Measurements from ENCODE around the gene CEP350. TPM values are rescaled to one million over a fixed set of nuclear protein-coding genes. Genes with fewer than 3 reads are reported as not detected.
"Not testable (repeated sequence)": the region's sequence is repeated elsewhere in the genome, so short reads cannot be mapped to it uniquely, and the experiment has no call there.

CEP350 gene
- total and polyA plus RNA-seq, 2 donors: 8.3 to 53.3 TPM

GRCh38 chr1:180000575-180000974, 46.0 kb downstream of the CEP350 start:
- no peaks in the 10 kb centered on the region for H3K4me1 ChIP-seq (ENCODE audit: control insufficient read depth in 2 of 2, insufficient read depth in 2 of 2, low read length in 2 of 2)
- no peak overlapping the region for H3K27ac ChIP-seq (ENCODE audit: low read depth in 1 of 2, low read length in 1 of 2)
- no peaks in the 10 kb centered on the region for H3K27me3 ChIP-seq (ENCODE audit: control insufficient read depth in 2 of 2, insufficient read depth in 1 of 2, low read length in 1 of 2)
- no peak for DNase-seq (ENCODE audit: low read depth in 6 of 9, low spot score in 9 of 9)
- no peak overlapping the region for H3K4me3 ChIP-seq (ENCODE audit: low read length in 2 of 2)
- WGBS: 96% methylated on average over 2 of the region's 2 CpGs
- peaks cover 0 to 30% of the 10 kb centered on the region in 2 donors for H3K36me3 ChIP-seq (ENCODE audit: control insufficient read depth in 2 of 2, insufficient read depth in 2 of 2, low read length in 1 of 2)
- H3K9me3 ChIP-seq (ENCODE audit: control insufficient read depth in 2 of 2, insufficient read depth in 1 of 2, low read length in 1 of 2): no peaks in the 10 kb centered on the region

- peaks cover 5 to 29% of the 10 kb centered on the region in 2 donors for H3K36me3 ChIP-seq (ENCODE audit: control insufficient read depth in 2 of 2, insufficient read depth in 2 of 2, low read length in 1 of 2)
- H3K4me3 ChIP-seq (ENCODE audit: low read length in 2 of 2): no peak overlapping the region
- no peaks in the 10 kb centered on the region for H3K4me1 ChIP-seq (ENCODE audit: control insufficient read depth in 2 of 2, insufficient read depth in 2 of 2, low read length in 2 of 2)
- DNase-seq (ENCODE audit: low read depth in 6 of 9, low spot score in 9 of 9): no peak
- no peaks in the 10 kb centered on the region for H3K27me3 ChIP-seq (ENCODE audit: control insufficient read depth in 2 of 2, insufficient read depth in 1 of 2, low read length in 1 of 2)
- no peak overlapping the region for H3K27ac ChIP-seq (ENCODE audit: low read depth in 1 of 2, low read length in 1 of 2)
- no peaks in the 10 kb centered on the region for H3K9me3 ChIP-seq (ENCODE audit: control insufficient read depth in 2 of 2, insufficient read depth in 1 of 2, low read length in 1 of 2)
Measured at GRCh38 chr1:180002437-180002836, 47.8 kb downstream of the CEP350 start.

- Histone ChIP-seq H3K4me3 (ENCODE audit: low read length in 2 of 2) (no peak overlapping the region), H3K36me3 (ENCODE audit: control insufficient read depth in 2 of 2, insufficient read depth in 2 of 2, low read length in 1 of 2) (peaks cover 5 to 31% of the 10 kb centered on the region in 2 donors), H3K9me3 (ENCODE audit: control insufficient read depth in 2 of 2, insufficient read depth in 1 of 2, low read length in 1 of 2) (no peaks in the 10 kb centered on the region), H3K27ac (ENCODE audit: low read depth in 1 of 2, low read length in 1 of 2) (no peak overlapping the region), H3K4me1 (ENCODE audit: control insufficient read depth in 2 of 2, insufficient read depth in 2 of 2, low read length in 2 of 2) (no peaks in the 10 kb centered on the region), H3K27me3 (ENCODE audit: control insufficient read depth in 2 of 2, insufficient read depth in 1 of 2, low read length in 1 of 2) (no peaks in the 10 kb centered on the region)
- no peak for DNase-seq (ENCODE audit: low read depth in 6 of 9, low spot score in 9 of 9)
- WGBS: 98% methylated on average over 3 of the region's 3 CpGs
Measured at GRCh38 chr1:180003026-180003695, 48.6 kb downstream of the CEP350 start.

- WGBS: 92% methylated on average over 1 of the region's 1 CpG
- H3K36me3 ChIP-seq (ENCODE audit: control insufficient read depth in 2 of 2, insufficient read depth in 2 of 2, low read length in 1 of 2): peaks cover 5 to 26% of the 10 kb centered on the region in 2 donors
- H3K27ac ChIP-seq (ENCODE audit: low read depth in 1 of 2, low read length in 1 of 2); H3K4me3 ChIP-seq (ENCODE audit: low read length in 2 of 2); DNase-seq (ENCODE audit: low read depth in 6 of 9, low spot score in 9 of 9); H3K9me3 ChIP-seq (ENCODE audit: control insufficient read depth in 2 of 2, insufficient read depth in 1 of 2, low read length in 1 of 2); H3K27me3 ChIP-seq (ENCODE audit: control insufficient read depth in 2 of 2, insufficient read depth in 1 of 2, low read length in 1 of 2); H3K4me1 ChIP-seq (ENCODE audit: control insufficient read depth in 2 of 2, insufficient read depth in 2 of 2, low read length in 2 of 2): not testable (repeated sequence)
Measured at GRCh38 chr1:180006762-180007161, 52.2 kb downstream of the CEP350 start.

GRCh38 chr1:180020017-180020416, 65.4 kb downstream of the CEP350 start:
- Histone ChIP-seq H3K27me3 (ENCODE audit: control insufficient read depth in 2 of 2, insufficient read depth in 1 of 2, low read length in 1 of 2) (no peaks in the 10 kb centered on the region), H3K36me3 (ENCODE audit: control insufficient read depth in 2 of 2, insufficient read depth in 2 of 2, low read length in 1 of 2) (peaks cover 35 to 61% of the 10 kb centered on the region in 2 donors), H3K4me3 (ENCODE audit: low read length in 2 of 2) (no peak overlapping the region), H3K4me1 (ENCODE audit: control insufficient read depth in 2 of 2, insufficient read depth in 2 of 2, low read length in 2 of 2) (no peaks in the 10 kb centered on the region), H3K27ac (ENCODE audit: low read depth in 1 of 2, low read length in 1 of 2) (no peak overlapping the region), H3K9me3 (ENCODE audit: control insufficient read depth in 2 of 2, insufficient read depth in 1 of 2, low read length in 1 of 2) (no peaks in the 10 kb centered on the region)
- WGBS: 100% methylated on average over 1 of the region's 1 CpG
- no peak for DNase-seq (ENCODE audit: low read depth in 6 of 9, low spot score in 9 of 9)

GRCh38 chr1:180026556-180026955, 71.9 kb downstream of the CEP350 start:
- H3K9me3 ChIP-seq (ENCODE audit: control insufficient read depth in 2 of 2, insufficient read depth in 1 of 2, low read length in 1 of 2): no peaks in the 10 kb centered on the region
- peaks cover 14 to 58% of the 10 kb centered on the region in 2 donors for H3K36me3 ChIP-seq (ENCODE audit: control insufficient read depth in 2 of 2, insufficient read depth in 2 of 2, low read length in 1 of 2)
- no peaks in the 10 kb centered on the region for H3K27me3 ChIP-seq (ENCODE audit: control insufficient read depth in 2 of 2, insufficient read depth in 1 of 2, low read length in 1 of 2)
- H3K27ac ChIP-seq (ENCODE audit: low read depth in 1 of 2, low read length in 1 of 2): no peak overlapping the region
- no peak for DNase-seq (ENCODE audit: low read depth in 6 of 9, low spot score in 9 of 9)
- H3K4me1 ChIP-seq (ENCODE audit: control insufficient read depth in 2 of 2, insufficient read depth in 2 of 2, low read length in 2 of 2): no peaks in the 10 kb centered on the region
- H3K4me3 ChIP-seq (ENCODE audit: low read length in 2 of 2): no peak overlapping the region
- 97% methylated on average over 3 of the region's 3 CpGs for WGBS

GRCh38 chr1:180027949-180028445, 73.4 kb downstream of the CEP350 start:
- H3K9me3 ChIP-seq (ENCODE audit: control insufficient read depth in 2 of 2, insufficient read depth in 1 of 2, low read length in 1 of 2): no peaks in the 10 kb centered on the region
- H3K36me3 ChIP-seq (ENCODE audit: control insufficient read depth in 2 of 2, insufficient read depth in 2 of 2, low read length in 1 of 2): peaks cover 9 to 55% of the 10 kb centered on the region in 2 donors
- H3K27me3 ChIP-seq (ENCODE audit: control insufficient read depth in 2 of 2, insufficient read depth in 1 of 2, low read length in 1 of 2): no peaks in the 10 kb centered on the region
- DNase-seq (ENCODE audit: low read depth in 6 of 9, low spot score in 9 of 9): no peak
- H3K4me1 ChIP-seq (ENCODE audit: control insufficient read depth in 2 of 2, insufficient read depth in 2 of 2, low read length in 2 of 2): no peaks in the 10 kb centered on the region
- 97% methylated on average over 2 of the region's 2 CpGs for WGBS
- no peak overlapping the region for H3K4me3 ChIP-seq (ENCODE audit: low read length in 2 of 2)
- no peak overlapping the region for H3K27ac ChIP-seq (ENCODE audit: low read depth in 1 of 2, low read length in 1 of 2)

GRCh38 chr1:180028864-180029263, 74.3 kb downstream of the CEP350 start:
- no peaks in the 10 kb centered on the region for H3K4me1 ChIP-seq (ENCODE audit: control insufficient read depth in 2 of 2, insufficient read depth in 2 of 2, low read length in 2 of 2)
- H3K4me3 ChIP-seq (ENCODE audit: low read length in 2 of 2): no peak overlapping the region
- no peaks in the 10 kb centered on the region for H3K9me3 ChIP-seq (ENCODE audit: control insufficient read depth in 2 of 2, insufficient read depth in 1 of 2, low read length in 1 of 2)
- H3K27ac ChIP-seq (ENCODE audit: low read depth in 1 of 2, low read length in 1 of 2): no peak overlapping the region
- 99% methylated on average over 1 of the region's 1 CpG for WGBS
- H3K36me3 ChIP-seq (ENCODE audit: control insufficient read depth in 2 of 2, insufficient read depth in 2 of 2, low read length in 1 of 2): peaks cover 12 to 55% of the 10 kb centered on the region in 2 donors
- H3K27me3 ChIP-seq (ENCODE audit: control insufficient read depth in 2 of 2, insufficient read depth in 1 of 2, low read length in 1 of 2): no peaks in the 10 kb centered on the region
- DNase-seq (ENCODE audit: low read depth in 6 of 9, low spot score in 9 of 9): no peak

- no peak for DNase-seq (ENCODE audit: low read depth in 6 of 9, low spot score in 9 of 9)
- no peaks in the 10 kb centered on the region for H3K9me3 ChIP-seq (ENCODE audit: control insufficient read depth in 2 of 2, insufficient read depth in 1 of 2, low read length in 1 of 2)
- H3K4me1 ChIP-seq (ENCODE audit: control insufficient read depth in 2 of 2, insufficient read depth in 2 of 2, low read length in 2 of 2): no peaks in the 10 kb centered on the region
- H3K27ac ChIP-seq (ENCODE audit: low read depth in 1 of 2, low read length in 1 of 2): no peak overlapping the region
- WGBS: 84% methylated on average over 7 of the region's 7 CpGs
- H3K36me3 ChIP-seq (ENCODE audit: control insufficient read depth in 2 of 2, insufficient read depth in 2 of 2, low read length in 1 of 2): peaks cover 14 to 60% of the 10 kb centered on the region in 2 donors
- no peak overlapping the region for H3K4me3 ChIP-seq (ENCODE audit: low read length in 2 of 2)
- no peaks in the 10 kb centered on the region for H3K27me3 ChIP-seq (ENCODE audit: control insufficient read depth in 2 of 2, insufficient read depth in 1 of 2, low read length in 1 of 2)
Measured at GRCh38 chr1:180029524-180030135, 75.0 kb downstream of the CEP350 start.

Data from thymus (tissue), 11 donors.